ENCODE measurements around the gene FPR3.

Gene FPR3

GRCh38 chr19:51777570-51778462, 17.1 kb upstream of the FPR3 start:
- Histone ChIP-seq H3K4me1 (peaks cover 9% of the 10 kb centered on the region), H3K4me3 (ENCODE audit: low read depth, low read length) (no peak overlapping the region), H3K79me2 (no peaks in the 10 kb centered on the region), H3K4me2 (ENCODE audit: low read length) (peak overlapping the region; percentile 41), H3K27ac (no peak overlapping the region), H3K27me3 (ENCODE audit: control insufficient read depth, insufficient read depth, low read length) (no peaks in the 10 kb centered on the region), H3K9me3 (ENCODE audit: control insufficient read depth, low read length) (no peaks in the 10 kb centered on the region), H3K9ac (no peak overlapping the region), H3K36me3 (ENCODE audit: control insufficient read depth, insufficient read depth, low read length) (no peaks in the 10 kb centered on the region), H2AFZ (peak overlapping the region; percentile 89)
- TF ChIP-seq CTCF (IDR thresholded peaks at IDR 0.05), result peak; percentile 79

GRCh38 chr19:51779181-51779580, 15.8 kb upstream of the FPR3 start:
- H3K9ac ChIP-seq, result no peak overlapping the region
- TF ChIP-seq CTCF (IDR thresholded peaks at IDR 0.05), result no peak
- no peak overlapping the region for H3K27ac ChIP-seq
- peaks cover 9% of the 10 kb centered on the region for H3K4me1 ChIP-seq
- H2AFZ ChIP-seq, result no peak overlapping the region
- H3K36me3 ChIP-seq (ENCODE audit: control insufficient read depth, insufficient read depth, low read length), result no peaks in the 10 kb centered on the region
- H3K79me2 ChIP-seq, result no peaks in the 10 kb centered on the region
- H3K4me2 ChIP-seq (ENCODE audit: low read length), result no peak overlapping the region
- no peaks in the 10 kb centered on the region for H3K27me3 ChIP-seq (ENCODE audit: control insufficient read depth, insufficient read depth, low read length)
- H3K9me3 ChIP-seq (ENCODE audit: control insufficient read depth, low read length), result no peaks in the 10 kb centered on the region
- no peak overlapping the region for H3K4me3 ChIP-seq (ENCODE audit: low read depth, low read length)

- no peak for TF ChIP-seq CTCF (IDR thresholded peaks at IDR 0.05)
- Histone ChIP-seq H3K4me2 (ENCODE audit: low read length) (no peak overlapping the region), H3K9ac (no peak overlapping the region), H3K27me3 (ENCODE audit: control insufficient read depth, insufficient read depth, low read length) (no peaks in the 10 kb centered on the region), H3K36me3 (ENCODE audit: control insufficient read depth, insufficient read depth, low read length) (no peaks in the 10 kb centered on the region), H3K4me3 (ENCODE audit: low read depth, low read length) (no peak overlapping the region), H3K27ac (no peak overlapping the region), H3K9me3 (ENCODE audit: control insufficient read depth, low read length) (no peaks in the 10 kb centered on the region), H2AFZ (no peak overlapping the region), H3K79me2 (no peaks in the 10 kb centered on the region), H3K4me1 (peaks cover 12% of the 10 kb centered on the region)
Observed at GRCh38 chr19:51779703-51780102, 15.3 kb upstream of the FPR3 start.

GRCh38 chr19:51780270-51780669, 14.7 kb upstream of the FPR3 start:
- H3K36me3 ChIP-seq (ENCODE audit: control insufficient read depth, insufficient read depth, low read length), result no peaks in the 10 kb centered on the region
- no peak overlapping the region for H2AFZ ChIP-seq
- H3K9me3 ChIP-seq (ENCODE audit: control insufficient read depth, low read length), result no peaks in the 10 kb centered on the region
- no peak overlapping the region for H3K4me2 ChIP-seq (ENCODE audit: low read length)
- no peak for TF ChIP-seq CTCF (IDR thresholded peaks at IDR 0.05)
- H3K4me3 ChIP-seq (ENCODE audit: low read depth, low read length), result no peak overlapping the region
- H3K27me3 ChIP-seq (ENCODE audit: control insufficient read depth, insufficient read depth, low read length), result no peaks in the 10 kb centered on the region
- no peak overlapping the region for H3K9ac ChIP-seq
- H3K27ac ChIP-seq, result no peak overlapping the region
- H3K4me1 ChIP-seq, result peaks cover 14% of the 10 kb centered on the region
- H3K79me2 ChIP-seq, result no peaks in the 10 kb centered on the region

GRCh38 chr19:51781999-51782398, 13.0 kb upstream of the FPR3 start:
- Histone ChIP-seq H3K9me3 (ENCODE audit: control insufficient read depth, low read length) (no peaks in the 10 kb centered on the region), H3K4me3 (ENCODE audit: low read depth, low read length) (no peak overlapping the region)

More at GRCh38 chr19:51781999-51782398, 13.0 kb upstream of the FPR3 start:
- H3K27ac ChIP-seq, result no peak overlapping the region
- no peak overlapping the region for H3K9ac ChIP-seq
- H3K79me2 ChIP-seq, result no peaks in the 10 kb centered on the region
- no peak overlapping the region for H2AFZ ChIP-seq
- H3K4me2 ChIP-seq (ENCODE audit: low read length), result no peak overlapping the region
- H3K27me3 ChIP-seq (ENCODE audit: control insufficient read depth, insufficient read depth, low read length), result no peaks in the 10 kb centered on the region
- no peak for TF ChIP-seq CTCF (IDR thresholded peaks at IDR 0.05)
- H3K4me1 ChIP-seq, result peaks cover 16% of the 10 kb centered on the region
- H3K36me3 ChIP-seq (ENCODE audit: control insufficient read depth, insufficient read depth, low read length), result no peaks in the 10 kb centered on the region
